ENCODE measurements around the gene ASMT. TPM values are rescaled to one million over a fixed set of nuclear protein-coding genes. Genes with fewer than 3 reads are reported as not detected.

Gene ASMT
- total RNA-seq, 4 donors from 2014 or later = 0.68 TPM; not detected in 3

GRCh38 chrX:1595711-1596060, 19.2 kb upstream of the ASMT start:
- Histone ChIP-seq H3K36me3 (peaks cover 73% of the 10 kb centered on the region), H3K4me3 (no peak overlapping the region), H3K27me3 (no peaks in the 10 kb centered on the region), H3K9me3 (no peaks in the 10 kb centered on the region), H3K4me1 (peaks cover 25% of the 10 kb centered on the region), H3K27ac (no peak overlapping the region)
- WGBS = 91% methylated on average over 17 of the region's 17 CpGs
- TF ChIP-seq CTCF (IDR thresholded peaks at IDR 0.05) (no peak), EP300 (IDR thresholded peaks at IDR 0.05) (no peak), POLR2A (IDR thresholded peaks at IDR 0.05) (no peak), POLR2AphosphoS5 (IDR thresholded peaks at IDR 0.05) (no peak)
- peak in 1 of 2 donors; percentile 24 for DNase-seq (ENCODE audit: low spot score in 2 of 2)

GRCh38 chrX:1596676-1597344, 18.0 kb upstream of the ASMT start:
- TF ChIP-seq POLR2A (IDR thresholded peaks at IDR 0.05) (no peak), EP300 (IDR thresholded peaks at IDR 0.05) (no peak), CTCF (IDR thresholded peaks at IDR 0.05) (no peak), POLR2AphosphoS5 (IDR thresholded peaks at IDR 0.05) (no peak)
- peaks cover 22% of the 10 kb centered on the region for H3K4me1 ChIP-seq
- H3K27me3 ChIP-seq = no peaks in the 10 kb centered on the region
- H3K36me3 ChIP-seq = peaks cover 84% of the 10 kb centered on the region
- 89% methylated on average over 24 of the region's 30 CpGs for WGBS
- H3K9me3 ChIP-seq = no peaks in the 10 kb centered on the region
- no peak overlapping the region for H3K4me3 ChIP-seq
- DNase-seq (ENCODE audit: low spot score in 2 of 2) = no peak
- H3K27ac ChIP-seq = no peak overlapping the region

GRCh38 chrX:1597345-1598020, 17.4 kb upstream of the ASMT start:
- peaks cover 91% of the 10 kb centered on the region for H3K36me3 ChIP-seq
- no peak overlapping the region for H3K27ac ChIP-seq
- TF ChIP-seq CTCF (IDR thresholded peaks at IDR 0.05) = no peak
- TF ChIP-seq POLR2A (IDR thresholded peaks at IDR 0.05) = no peak
- no peak for TF ChIP-seq EP300 (IDR thresholded peaks at IDR 0.05)
- no peak for TF ChIP-seq POLR2AphosphoS5 (IDR thresholded peaks at IDR 0.05)
- no peaks in the 10 kb centered on the region for H3K27me3 ChIP-seq
- WGBS = 98% methylated on average over 22 of the region's 25 CpGs
- no peak overlapping the region for H3K4me3 ChIP-seq
- peaks cover 17% of the 10 kb centered on the region for H3K4me1 ChIP-seq
- peak in 1 of 2 donors; percentile 76 for DNase-seq (ENCODE audit: low spot score in 2 of 2)
- no peaks in the 10 kb centered on the region for H3K9me3 ChIP-seq

GRCh38 chrX:1598021-1598875, 16.6 kb upstream of the ASMT start:
- Histone ChIP-seq H3K4me3 (no peak overlapping the region), H3K9me3 (no peaks in the 10 kb centered on the region), H3K36me3 (peaks cover 96% of the 10 kb centered on the region), H3K27ac (no peak overlapping the region), H3K27me3 (no peaks in the 10 kb centered on the region), H3K4me1 (peaks cover 10% of the 10 kb centered on the region)
- TF ChIP-seq POLR2AphosphoS5 (IDR thresholded peaks at IDR 0.05) = no peak
- no peak for TF ChIP-seq CTCF (IDR thresholded peaks at IDR 0.05)
- no peak for TF ChIP-seq POLR2A (IDR thresholded peaks at IDR 0.05)
- no peak for TF ChIP-seq EP300 (IDR thresholded peaks at IDR 0.05)
- 86% methylated on average over 48 of the region's 50 CpGs for WGBS
- peak in 1 of 2 donors; percentile 75 for DNase-seq (ENCODE audit: low spot score in 2 of 2)
